MCF 10A (cell line): Measurements from ENCODE around the gene ZBTB46. TPM values are rescaled to one million over a fixed set of nuclear protein-coding genes. Genes with fewer than 3 reads are reported as not detected.

Experiments used
- BruUV-seq: library from RNA; stranded (reverse); fragments of 400-500 nt; replicated peaks from 2 replicates; lab custom pipeline; 2021; lab: Mats Ljungman, UMichigan
- CTCF ChIA-PET: fragments of 300-600 bp; sonication (Branson Sonifier 250); formaldehyde crosslinking; extraction: SDS; loops from one replicate; lab custom pipeline; 2021; ENCODE audit warnings: antibody characterized with exemption, inconsistent platforms; lab: Yijun Ruan, JAX
- POLR2A ChIA-PET: fragments of 300-600, 350-650 bp; sonication (Branson Sonifier 250); formaldehyde crosslinking; extraction: SDS; loops from one replicate; lab custom pipeline; 2020; ENCODE audit warnings: antibody characterized with exemption, inconsistent platforms; lab: Yijun Ruan, JAX
- DNase-seq: peaks from one replicate; pipeline ENCODE4 v3.0.0-alpha.2; 2018; ENCODE audit not compliant: unreplicated experiment
- H3K27ac Mint-ChIP-seq: one replicate; pipeline ENCODE4 v1.8.0; 2022; ENCODE audit warnings: mild to moderate bottlenecking, low read depth, mixed read lengths; ENCODE audit not compliant: unreplicated experiment
- H3K27me3 Mint-ChIP-seq: one replicate; pipeline ENCODE4 v1.8.0; 2022; ENCODE audit warnings: mixed read lengths; ENCODE audit not compliant: insufficient read depth, unreplicated experiment
- H3K36me3 Mint-ChIP-seq: one replicate; pipeline ENCODE4 v1.8.0; 2022; ENCODE audit warnings: mild to moderate bottlenecking, moderate library complexity, mixed read lengths; ENCODE audit not compliant: insufficient read depth, unreplicated experiment
- H3K4me1 Mint-ChIP-seq: one replicate; pipeline ENCODE4 v1.8.0; 2022; ENCODE audit warnings: mixed read lengths; ENCODE audit not compliant: insufficient read depth, unreplicated experiment
- H3K4me3 Mint-ChIP-seq: one replicate; pipeline ENCODE4 v1.8.0; 2022; ENCODE audit warnings: mild to moderate bottlenecking, moderate library complexity, mixed read lengths; ENCODE audit not compliant: unreplicated experiment
- H3K9me3 Mint-ChIP-seq: one replicate; pipeline ENCODE4 v1.8.0; 2022; ENCODE audit warnings: mixed read lengths; ENCODE audit not compliant: unreplicated experiment
- intact Hi-C: fragments of 100-400 bp; cut with micrococcal nuclease; formaldehyde crosslinking; loops from 2 replicates; pipeline ENCODE4 v1.14.1; 2022
- total RNA-seq: library from RNA; stranded (reverse); gene quantifications from 2 replicates; pipeline ENCODE4 v1.2.3, GENCODE V29; 2022
- TF ChIP-seq, protein P1 (sequence below): fragments of 200-600 bp; IDR thresholded peaks from one replicate; pipeline ENCODE4 v1.8.0; 2022; ENCODE audit warnings: antibody characterized with exemption, mild to moderate bottlenecking; ENCODE audit not compliant: unreplicated experiment

Gene ZBTB46
- total RNA-seq, 1 experiment from 2014 or later, result 0.63 TPM

DNA sequence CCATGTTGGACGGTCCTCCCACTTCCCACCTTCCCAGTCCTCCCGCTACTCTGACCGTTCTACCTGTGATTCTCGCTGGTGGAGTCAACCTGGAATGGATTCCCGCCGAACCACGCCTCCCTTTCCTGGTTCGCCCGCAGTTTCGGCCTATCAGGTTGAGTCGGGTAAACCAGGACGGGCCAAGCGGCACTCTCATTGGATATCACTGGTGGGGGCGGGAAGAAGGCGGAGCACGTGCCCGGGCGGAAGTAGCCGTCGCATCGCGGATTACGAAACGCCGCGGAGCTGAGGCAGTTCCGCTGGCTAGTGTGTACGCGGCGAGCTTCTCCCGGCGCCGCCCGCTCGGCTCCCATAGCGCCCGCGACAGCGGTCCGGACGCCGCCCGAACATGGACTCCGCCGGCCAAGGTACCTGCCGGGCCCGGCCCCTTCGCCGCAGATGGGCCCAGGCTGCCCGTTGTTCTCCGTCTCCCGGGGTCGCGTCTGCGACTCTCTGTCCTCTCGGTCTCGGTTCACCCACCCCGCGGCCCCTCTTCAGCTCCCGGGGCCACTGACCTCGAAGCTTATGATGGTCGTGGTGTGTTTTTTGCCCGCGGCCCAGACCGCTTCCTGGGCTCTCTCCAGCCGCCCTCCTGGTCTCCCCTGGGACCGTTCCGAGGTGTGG is 34.0 kb upstream of the ZBTB46 start, which contains the start of gene TPD52L2:
TSS of gene TPD52L2 (plus strand) at position 293 of the 663 bp plus-strand sequence. CDS start at position 389, 96 bp downstream.
- TF ChIP-seq, protein P1, sequence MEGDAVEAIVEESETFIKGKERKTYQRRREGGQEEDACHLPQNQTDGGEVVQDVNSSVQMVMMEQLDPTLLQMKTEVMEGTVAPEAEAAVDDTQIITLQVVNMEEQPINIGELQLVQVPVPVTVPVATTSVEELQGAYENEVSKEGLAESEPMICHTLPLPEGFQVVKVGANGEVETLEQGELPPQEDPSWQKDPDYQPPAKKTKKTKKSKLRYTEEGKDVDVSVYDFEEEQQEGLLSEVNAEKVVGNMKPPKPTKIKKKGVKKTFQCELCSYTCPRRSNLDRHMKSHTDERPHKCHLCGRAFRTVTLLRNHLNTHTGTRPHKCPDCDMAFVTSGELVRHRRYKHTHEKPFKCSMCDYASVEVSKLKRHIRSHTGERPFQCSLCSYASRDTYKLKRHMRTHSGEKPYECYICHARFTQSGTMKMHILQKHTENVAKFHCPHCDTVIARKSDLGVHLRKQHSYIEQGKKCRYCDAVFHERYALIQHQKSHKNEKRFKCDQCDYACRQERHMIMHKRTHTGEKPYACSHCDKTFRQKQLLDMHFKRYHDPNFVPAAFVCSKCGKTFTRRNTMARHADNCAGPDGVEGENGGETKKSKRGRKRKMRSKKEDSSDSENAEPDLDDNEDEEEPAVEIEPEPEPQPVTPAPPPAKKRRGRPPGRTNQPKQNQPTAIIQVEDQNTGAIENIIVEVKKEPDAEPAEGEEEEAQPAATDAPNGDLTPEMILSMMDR, result no peak
- Mint-ChIP-seq H3K27ac (peak within 1 kb of the TSS; percentile 96), H3K9me3 (no peaks in the 10 kb centered on the region), H3K4me3 (peak within 1 kb of the TSS; percentile 98), H3K36me3 (peaks cover 57% of the 10 kb centered on the region), H3K27me3 (no peaks in the 10 kb centered on the region), H3K4me1 (peaks cover 9% of the 10 kb centered on the region)
- POLR2A ChIA-PET, result interaction anchor here (0.6 to 4.8 kb wide), 91 partner anchors 10 to 1241 kb away, joined by 3 to 142 read pairs (median 4); partner anchors contain the start of genes ARFGAP1, ARFRP1, DNAJC5 and GMEB2
- peak; percentile 99 for DNase-seq
- CTCF ChIA-PET, result interaction anchor here (0.7 to 2.2 kb wide), 18 partner anchors 10 to 327 kb away, joined by 3 to 11 read pairs (median 4); partner anchors contain the start of gene HELZ2
- intact Hi-C loops, result loop anchor here (1.0 to 2.0 kb wide), 3 partner anchors 78 to 328 kb away; partner anchors contain the start of genes ARFRP1 and PTK6
- BruUV-seq, result no TSS peak

GRCh38 chr20:63864545-63864977 is 33.5 kb upstream of the ZBTB46 start:
- H3K36me3 Mint-ChIP-seq, result peaks cover 52% of the 10 kb centered on the region
- POLR2A ChIA-PET, result interaction anchor here (0.6 to 4.8 kb wide), 76 partner anchors 10 to 1092 kb away, joined by 3 to 142 read pairs (median 5); partner anchors contain the start of genes ARFGAP1, ARFRP1, DNAJC5 and GMEB2
- no peaks in the 10 kb centered on the region for H3K9me3 Mint-ChIP-seq
- H3K27ac Mint-ChIP-seq, result peak overlapping the region; percentile 96
- no peaks in the 10 kb centered on the region for H3K27me3 Mint-ChIP-seq
- intact Hi-C loops, result loop anchor here (2.0 kb wide), 2 partner anchors 78 to 328 kb away; partner anchors contain the start of gene PTK6
- H3K4me1 Mint-ChIP-seq, result peaks cover 9% of the 10 kb centered on the region
- CTCF ChIA-PET, result interaction anchor here (0.7 to 2.2 kb wide), 16 partner anchors 10 to 326 kb away, joined by 3 to 11 read pairs (median 4); partner anchors contain the start of gene HELZ2
- BruUV-seq, result TSS peak; percentile 66
- TF ChIP-seq, protein P1, result no peak
- H3K4me3 Mint-ChIP-seq, result peak overlapping the region; percentile 98
- DNase-seq, result no peak

- BruUV-seq, result no TSS peak
- TF ChIP-seq, protein P1, result peak; percentile 74
- Mint-ChIP-seq H3K4me3 (peak overlapping the region; percentile 98), H3K9me3 (no peaks in the 10 kb centered on the region), H3K36me3 (peaks cover 46% of the 10 kb centered on the region), H3K4me1 (peaks cover 9% of the 10 kb centered on the region), H3K27ac (peak overlapping the region; percentile 96), H3K27me3 (no peaks in the 10 kb centered on the region)
- intact Hi-C loops, result loop anchor here (2.0 kb wide), 2 partner anchors 77 to 327 kb away; partner anchors contain the start of gene PTK6
- POLR2A ChIA-PET, result interaction anchor here (0.6 to 4.8 kb wide), 52 partner anchors 9 to 939 kb away, joined by 3 to 142 read pairs (median 7); partner anchors contain the start of genes ARFGAP1, ARFRP1, DNAJC5 and GMEB2
- peak; percentile 70 for DNase-seq
- CTCF ChIA-PET, result interaction anchor here (0.5 to 2.7 kb wide), 18 partner anchors 9 to 290 kb away, joined by 3 to 16 read pairs (median 4); partner anchors contain the start of genes ARFRP1, HELZ2, UCKL1 and ZGPAT
Measured at GRCh38 chr20:63863798-63864544, 32.9 kb upstream of the ZBTB46 start.
